ENCODE results near the gene TMEM238.

The TMEM238 gene

GRCh38 chr19:55376241-55376933 lies 7.7 kb downstream of the TMEM238 start, which contains the start of gene TMEM190:
Gene TMEM190, plus strand, starts transcription at chr19:55376826. Its CDS starts 28 bp downstream, at chr19:55376854.
- DNase-seq = no peak

GRCh38 chr19:55373993-55374757 lies 9.9 kb downstream of the TMEM238 start:
- DNase-seq = no peak

- DNase-seq = no peak
Measured at GRCh38 chr19:55373306-55373992, 10.6 kb downstream of the TMEM238 start.

- DNase-seq = no peak
Measured at GRCh38 chr19:55372316-55373081, 11.6 kb downstream of the TMEM238 start.

GRCh38 chr19:55370305-55370988 lies 13.6 kb downstream of the TMEM238 start, which contains the start of gene IL11:
Gene IL11, minus strand, starts transcription at chr19:55370463. Its CDS starts 153 bp downstream, at chr19:55370310.
- DNase-seq = no peak

GRCh38 chr19:55369653-55370304 lies 14.3 kb downstream of the TMEM238 start:
- DNase-seq = no peak

DNA sequence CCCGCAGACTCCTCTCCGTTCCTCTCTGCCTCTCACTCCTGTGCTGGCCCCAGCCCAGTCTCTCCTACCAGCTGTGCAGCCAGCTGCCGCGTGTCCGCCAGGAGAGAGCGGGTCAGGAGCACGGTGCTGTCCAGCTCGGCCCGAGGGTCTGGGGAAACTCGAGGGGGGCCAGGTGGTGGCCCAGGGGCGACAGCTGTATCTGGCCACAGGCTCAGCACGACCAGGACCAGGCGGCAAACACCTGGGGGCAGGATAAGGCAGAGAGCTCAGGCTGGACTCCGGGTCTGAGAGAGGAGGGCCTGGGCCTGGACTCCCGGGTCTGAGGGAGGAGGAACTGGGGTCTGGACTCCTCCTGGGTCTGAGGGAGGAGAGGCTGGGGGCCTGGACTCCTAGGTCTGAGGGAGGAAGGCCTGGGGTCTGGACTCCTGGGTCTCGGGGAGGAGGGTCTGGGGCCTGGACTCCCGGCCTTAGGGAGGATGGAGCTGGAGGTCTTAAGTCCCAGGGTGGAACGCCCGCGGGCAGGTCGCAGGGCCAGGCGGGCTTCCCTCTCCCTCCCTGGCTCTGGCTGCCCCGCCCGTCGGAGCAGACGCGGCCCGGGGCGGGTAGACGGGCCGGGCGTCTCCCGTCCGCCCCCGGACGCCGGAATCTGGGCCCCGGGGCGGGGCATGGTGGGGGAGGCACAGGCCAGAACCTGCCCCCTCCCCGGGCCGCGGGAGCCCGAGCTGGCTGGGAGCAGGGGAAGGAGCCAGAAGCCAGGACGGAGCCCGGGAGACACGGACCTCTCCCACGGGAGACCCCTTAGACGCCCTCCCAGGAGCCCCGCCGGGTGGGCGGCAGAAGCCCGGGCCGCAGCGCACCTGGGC lies 15.2 kb downstream of the TMEM238 start:
- DNase-seq = no peak

DNA sequence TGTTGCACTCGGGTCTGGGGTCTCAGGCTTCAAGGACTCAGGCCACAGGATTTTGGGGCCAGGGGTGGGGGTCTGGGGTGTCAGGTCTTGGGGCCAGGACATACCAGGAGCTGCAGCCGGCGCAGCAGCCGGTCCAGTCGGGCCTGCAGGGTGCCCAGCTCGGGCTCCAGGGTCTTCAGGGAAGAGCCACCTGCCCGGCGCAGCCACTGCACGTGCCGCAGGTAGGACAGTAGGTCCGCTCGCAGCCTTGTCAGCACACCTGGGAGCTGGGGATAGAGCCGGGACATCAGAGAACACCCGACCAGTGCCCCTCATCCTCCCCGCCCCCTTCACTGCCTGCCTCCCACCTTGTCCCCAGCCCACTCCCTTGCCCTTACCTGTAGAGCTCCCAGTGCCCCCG lies 16.0 kb downstream of the TMEM238 start:
- no peak for DNase-seq

DNA sequence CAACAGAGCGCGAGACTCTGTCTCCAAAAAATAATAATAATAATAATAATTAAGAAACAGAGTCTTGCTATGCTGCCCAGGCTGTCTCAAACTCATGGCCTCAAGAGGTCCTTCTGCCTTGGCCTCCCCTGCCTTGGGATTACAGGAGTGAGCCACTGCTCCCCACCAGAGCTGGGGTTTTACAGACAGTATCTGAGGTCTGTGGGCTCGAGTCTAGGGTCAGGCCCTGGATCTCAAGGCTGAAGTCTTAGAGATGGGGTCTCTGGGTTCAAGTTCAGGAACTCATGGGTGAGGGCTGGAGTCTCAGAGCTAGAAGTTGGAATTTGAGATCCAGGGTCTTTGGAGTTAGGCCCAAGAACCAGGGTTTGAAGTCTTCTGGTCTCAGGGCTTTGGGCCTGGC lies 17.3 kb downstream of the TMEM238 start:
- DNase-seq = no peak

DNA sequence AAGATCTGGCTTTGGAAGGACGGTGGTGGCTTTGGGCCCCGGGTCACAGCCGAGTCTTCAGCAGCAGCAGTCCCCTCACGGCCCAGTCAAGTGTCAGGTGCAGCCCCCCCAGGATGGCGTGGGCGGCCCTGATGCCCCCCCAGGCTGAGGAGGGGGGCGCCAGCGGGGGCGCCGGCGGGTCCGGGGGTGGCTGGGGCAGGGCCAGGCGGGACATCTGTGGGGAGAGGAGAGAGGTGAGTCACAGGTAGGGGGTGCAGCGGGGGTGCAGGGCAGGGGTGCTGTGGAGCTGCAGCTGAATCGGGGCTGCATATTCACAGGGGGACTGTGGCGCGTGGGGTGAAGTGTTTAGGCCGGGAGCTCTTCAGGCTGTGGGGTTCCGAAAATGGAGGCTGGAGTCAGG lies 18.1 kb downstream of the TMEM238 start:
- DNase-seq = no peak

- DNase-seq = no peak
Measured at GRCh38 chr19:55365245-55365644, 18.8 kb downstream of the TMEM238 start.

- DNase-seq = no peak
Measured at GRCh38 chr19:55362990-55363716, 20.9 kb downstream of the TMEM238 start, which contains the start of gene GARIN5B. Gene GARIN5B, minus strand, starts transcription at chr19:55363260. Its CDS starts 194 bp downstream, at chr19:55363066.

GRCh38 chr19:55362174-55362989 lies 21.7 kb downstream of the TMEM238 start:
- no peak for DNase-seq

DNA sequence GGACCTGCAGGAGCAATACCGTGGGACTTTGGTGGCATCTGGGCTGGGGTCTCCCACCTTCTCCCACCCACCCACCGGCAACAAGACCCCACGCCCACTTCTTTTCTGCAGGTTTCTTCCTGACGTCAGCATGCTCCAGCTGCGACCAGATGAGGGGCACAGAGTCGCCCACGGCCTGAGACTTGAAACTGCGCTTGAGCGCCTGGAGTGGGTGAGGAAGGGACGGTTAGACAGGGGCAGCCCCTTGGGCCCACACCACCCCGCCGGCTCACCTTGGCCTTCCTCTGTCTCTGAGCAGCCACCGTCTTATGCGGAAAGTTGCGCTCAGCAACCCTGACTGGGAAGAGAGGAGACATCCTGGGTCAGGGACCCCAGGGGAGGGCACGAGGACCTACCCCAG lies 23.2 kb downstream of the TMEM238 start:
- no peak for DNase-seq

- no peak for DNase-seq
Measured at GRCh38 chr19:55358943-55359908, 24.9 kb downstream of the TMEM238 start.

- no peak for DNase-seq
Measured at GRCh38 chr19:55358493-55358892, 25.6 kb downstream of the TMEM238 start.

DNA sequence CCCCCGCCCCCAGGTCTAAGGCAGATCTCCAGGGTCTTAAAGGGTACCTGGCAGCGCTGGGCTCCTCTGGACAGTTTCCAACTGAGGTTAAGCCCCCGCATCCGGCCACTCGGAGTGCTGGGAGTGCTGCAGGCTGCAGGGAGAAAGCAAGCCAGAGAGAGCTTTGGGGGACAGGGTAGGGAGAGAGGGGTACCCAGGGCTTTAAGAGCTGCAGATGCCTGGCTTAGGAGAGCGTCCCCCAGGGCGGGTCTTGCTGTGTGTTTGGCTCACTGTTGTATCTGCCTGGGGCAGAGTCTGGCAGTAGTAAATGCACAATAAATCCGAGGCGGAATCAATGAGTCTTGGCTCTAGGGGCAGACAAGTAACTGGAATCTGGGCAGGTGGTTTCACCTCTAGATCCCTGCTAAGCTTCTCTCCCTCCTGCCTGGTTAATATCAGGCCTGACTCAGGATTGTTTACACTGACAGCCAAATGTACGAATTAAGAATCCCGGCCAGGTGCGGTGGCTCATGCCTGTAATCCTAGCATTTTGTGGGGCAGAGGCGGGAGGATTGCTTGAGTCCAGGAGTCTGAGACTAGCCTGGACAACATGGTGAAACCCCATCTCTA lies 28.8 kb downstream of the TMEM238 start:
- DNase-seq = no peak

All from CD4-positive, alpha-beta T cell treated with Interferon gamma for 1 hour (primary cell).